Lower leg skin (tissue), 4 donors: Measurements from ENCODE around the gene IVNS1ABP. TPM values are rescaled to one million over a fixed set of nuclear protein-coding genes. Genes with fewer than 3 reads are reported as not detected.
"Not testable (repeated sequence)": the region's sequence is repeated elsewhere in the genome, so short reads cannot be mapped to it uniquely, and the experiment has no call there.

ENCODE experiments used
- DNase-seq, 2 donors: peaks; one replicate each; pipeline ENCODE4 v3.0.0-alpha.2; 2019; ENCODE audit warnings: low spot score in 2 of 2
- H3K4me3 ChIP-seq: fragments of 200-600 bp; sonication (generic); 2 replicates; pipeline ENCODE4 v1.5.1; 2017; ENCODE audit warnings: mild to moderate bottlenecking, low read depth; ENCODE audit not compliant: poor library complexity, severe bottlenecking
- POLR2A ChIP-seq, 2 donors: fragments of 450-650 bp; IDR thresholded peaks; one replicate each; pipeline ENCODE4 v1.6.1; 2016 to 2017; ENCODE audit warnings: antibody characterized with exemption in 2 of 2, mild to moderate bottlenecking in 1 of 2, moderate library complexity in 1 of 2
- WGBS, 2 donors: methylation state at CpG; one replicate each; pipeline ENCODE4 v1.1.5; 2018; 5-methylcytosine and 5-hydroxymethylcytosine counted together
- intact Hi-C: fragments of 100-400 bp; cut with DNase I; formaldehyde crosslinking; loops from one replicate; pipeline ENCODE4 v1.15.0; 2023; ENCODE audit warnings: low total_unique reads
- total RNA-seq, 4 donors: library from RNA; depleted of rRNA; stranded (reverse); fragments of >200 nt; gene quantifications; one replicate each; pipeline ENCODE4 v1.1.0, GENCODE V29; 2016
- TF ChIP-seq, protein P1 (sequence below), 3 donors: fragments of 450-650 bp; IDR thresholded peaks; one replicate each; pipeline ENCODE4 v1.5.1; 2016; ENCODE audit warnings: antibody characterized with exemption in 3 of 3, mild to moderate bottlenecking in 3 of 3, moderate library complexity in 2 of 3

IVNS1ABP gene
- total RNA-seq: 100 to 1,000 TPM in 2 of 4 donors, 10 to 100 TPM in 2; 68.8 to 124 (median 97.7) TPM

DNA sequence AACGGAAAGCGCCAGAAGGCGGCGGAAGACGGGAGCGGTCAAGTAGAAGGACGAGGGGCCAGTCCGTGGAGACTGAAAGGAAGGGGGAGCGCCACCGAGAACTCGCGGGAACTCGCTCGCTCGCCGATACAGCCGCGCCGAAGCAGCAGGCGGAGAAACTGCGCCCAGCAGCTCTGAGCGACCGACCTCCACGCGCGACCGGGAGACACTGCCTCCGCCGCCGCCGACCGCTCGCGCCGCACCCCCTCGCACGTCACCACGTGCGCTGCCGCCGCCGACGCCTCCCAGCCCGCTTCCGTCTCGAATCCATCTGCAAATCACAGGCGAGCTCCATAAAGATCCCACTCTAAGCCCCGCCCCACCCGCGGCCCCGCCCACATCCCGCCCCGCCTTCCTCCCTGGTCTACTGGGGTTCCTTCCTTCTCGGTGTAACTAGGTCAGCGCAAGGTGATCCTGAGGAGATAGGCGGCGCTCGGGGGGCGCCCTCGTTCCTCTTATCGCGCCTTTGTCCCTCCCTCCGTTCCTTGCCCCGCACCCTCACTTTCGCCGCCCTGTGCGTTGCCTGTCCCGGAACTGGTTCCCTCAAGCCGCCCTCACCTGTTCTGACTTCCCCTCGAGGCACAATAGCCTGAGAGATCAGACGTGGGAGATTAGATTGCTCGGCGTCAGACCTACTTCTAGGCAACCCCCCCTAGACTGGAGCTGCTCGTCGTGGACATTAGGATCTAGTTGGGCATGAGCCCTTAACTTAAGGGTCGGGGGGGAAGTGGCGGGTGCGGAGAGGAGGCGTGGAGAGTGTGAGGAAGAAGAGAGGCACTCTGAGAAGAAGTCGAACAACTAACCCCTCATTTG is at the start of gene IVNS1ABP:
TSS of gene IVNS1ABP (minus strand) at position 210 of the 852 bp plus-strand sequence. CDS start 7,750 bp downstream, outside the sequence.
- peak; percentile 93 to 99 for DNase-seq
- intact Hi-C loops: no loop called here
- peak in 1 of 2 donors; percentile 92 for TF ChIP-seq POLR2A (IDR thresholded peaks at IDR 0.05)
- TF ChIP-seq, protein P1, sequence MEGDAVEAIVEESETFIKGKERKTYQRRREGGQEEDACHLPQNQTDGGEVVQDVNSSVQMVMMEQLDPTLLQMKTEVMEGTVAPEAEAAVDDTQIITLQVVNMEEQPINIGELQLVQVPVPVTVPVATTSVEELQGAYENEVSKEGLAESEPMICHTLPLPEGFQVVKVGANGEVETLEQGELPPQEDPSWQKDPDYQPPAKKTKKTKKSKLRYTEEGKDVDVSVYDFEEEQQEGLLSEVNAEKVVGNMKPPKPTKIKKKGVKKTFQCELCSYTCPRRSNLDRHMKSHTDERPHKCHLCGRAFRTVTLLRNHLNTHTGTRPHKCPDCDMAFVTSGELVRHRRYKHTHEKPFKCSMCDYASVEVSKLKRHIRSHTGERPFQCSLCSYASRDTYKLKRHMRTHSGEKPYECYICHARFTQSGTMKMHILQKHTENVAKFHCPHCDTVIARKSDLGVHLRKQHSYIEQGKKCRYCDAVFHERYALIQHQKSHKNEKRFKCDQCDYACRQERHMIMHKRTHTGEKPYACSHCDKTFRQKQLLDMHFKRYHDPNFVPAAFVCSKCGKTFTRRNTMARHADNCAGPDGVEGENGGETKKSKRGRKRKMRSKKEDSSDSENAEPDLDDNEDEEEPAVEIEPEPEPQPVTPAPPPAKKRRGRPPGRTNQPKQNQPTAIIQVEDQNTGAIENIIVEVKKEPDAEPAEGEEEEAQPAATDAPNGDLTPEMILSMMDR (IDR thresholded peaks at IDR 0.05): no peak
- H3K4me3 ChIP-seq: peak within 1 kb of the TSS; percentile 98
- WGBS, 2 donors: 0% methylated on average over 58 to 80 of the region's 80 CpGs

DNA sequence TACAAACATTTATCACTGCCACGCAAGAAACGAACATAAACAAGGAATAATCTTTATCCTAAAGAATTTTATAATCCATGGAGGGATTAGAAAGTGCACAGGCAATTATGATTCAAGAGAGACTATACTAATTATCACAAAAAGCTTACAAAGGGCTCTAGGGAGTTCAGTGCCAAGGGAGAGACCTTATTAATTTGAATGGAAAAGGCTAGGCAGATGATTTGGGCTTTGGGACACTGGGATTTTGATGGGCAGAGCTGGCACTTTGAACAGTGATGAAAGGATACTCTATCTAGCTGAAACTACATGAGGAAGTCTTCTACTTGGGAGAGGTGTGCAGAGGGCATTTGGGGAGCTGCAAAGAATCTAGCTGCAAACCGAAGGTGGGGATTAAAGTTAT is 48.9 kb upstream of the IVNS1ABP start:
- intact Hi-C loops: no loop called here
- no peak for TF ChIP-seq POLR2A (IDR thresholded peaks at IDR 0.05)
- TF ChIP-seq, protein P1 (IDR thresholded peaks at IDR 0.05): no peak
- no peak for DNase-seq
- no peak overlapping the region for H3K4me3 ChIP-seq
- WGBS, 2 donors: 55 to 62% methylated on average over 3 of the region's 3 CpGs

DNA sequence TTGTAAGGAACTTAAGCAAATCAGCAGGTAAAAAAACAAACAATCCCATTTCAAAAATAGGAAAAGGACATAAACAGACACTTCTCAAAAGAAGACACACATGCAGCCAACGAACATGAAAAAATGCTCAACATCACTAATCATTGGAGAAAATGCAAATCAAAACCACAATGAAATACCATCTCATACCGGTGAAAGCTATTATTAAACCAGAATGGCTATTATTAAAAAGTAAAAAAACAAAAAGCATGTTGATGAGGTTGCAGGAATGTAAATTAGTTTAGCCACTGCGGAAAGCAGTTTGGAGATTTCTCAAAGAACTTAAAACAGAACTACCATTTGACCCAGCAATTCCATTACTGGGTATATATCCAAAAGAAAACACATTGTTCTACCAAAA is 47.5 kb upstream of the IVNS1ABP start:
- intact Hi-C loops, DNase-seq, H3K4me3 ChIP-seq: not testable (repeated sequence)
- WGBS, 2 donors: 61 to 77% methylated on average over 3 of the region's 3 CpGs

GRCh38 chr1:185363205-185363604 is 46.2 kb upstream of the IVNS1ABP start:
- no peak for DNase-seq
- TF ChIP-seq, protein P1 (IDR thresholded peaks at IDR 0.05): no peak
- TF ChIP-seq POLR2A (IDR thresholded peaks at IDR 0.05): no peak
- H3K4me3 ChIP-seq: no peak overlapping the region
- intact Hi-C loops: no loop called here

GRCh38 chr1:185360714-185361113 is 43.7 kb upstream of the IVNS1ABP start:
- H3K4me3 ChIP-seq: no peak overlapping the region
- intact Hi-C loops: no loop called here
- TF ChIP-seq POLR2A (IDR thresholded peaks at IDR 0.05): no peak
- TF ChIP-seq, protein P1 (IDR thresholded peaks at IDR 0.05): no peak
- WGBS, 2 donors: 86 to 93% methylated on average over 1 of the region's 1 CpG
- DNase-seq: no peak

- intact Hi-C loops: no loop called here
- no peak for DNase-seq
- no peak overlapping the region for H3K4me3 ChIP-seq
- TF ChIP-seq, protein P1 (IDR thresholded peaks at IDR 0.05): no peak
- TF ChIP-seq POLR2A (IDR thresholded peaks at IDR 0.05): no peak
- 90 to 100% methylated on average over 2 to 3 of the region's 3 CpGs for WGBS, 2 donors
These were observed 41.9 kb upstream of the IVNS1ABP start for GRCh38 chr1:185358957-185359356.
